Stimulated activated memory B cell treated with anti-CD40 and anti-IgM and Interleukin-4, amounts not matched to agents 10 μg/mL and 1 μg/mL and 100 μg/mL, for 72 hours (primary cell): ENCODE data around the gene NUDT13.
"Not testable (repeated sequence)": the region's sequence is repeated elsewhere in the genome, so short reads cannot be mapped to it uniquely, and the experiment has no call there.

Experiments
- ATAC-seq: fragments of 150-1000 bp; cut with Tn5 transposase; 2 replicates; pipeline ENCODE4 v1.10.0; 2021
- H3K27ac Mint-ChIP-seq: one replicate; pipeline ENCODE4 v1.8.0; 2022; ENCODE audit warnings: mild to moderate bottlenecking, mixed read lengths
- H3K27me3 Mint-ChIP-seq: one replicate; pipeline ENCODE4 v1.8.0; 2022; ENCODE audit warnings: mixed read lengths
- H3K36me3 Mint-ChIP-seq: one replicate; pipeline ENCODE4 v1.8.0; 2022; ENCODE audit warnings: mixed read lengths
- H3K4me1 Mint-ChIP-seq: one replicate; pipeline ENCODE4 v1.8.0; 2022; ENCODE audit warnings: mixed read lengths
- H3K4me3 Mint-ChIP-seq: one replicate; pipeline ENCODE4 v1.8.0; 2022; ENCODE audit warnings: mild to moderate bottlenecking, moderate library complexity, mixed read lengths
- H3K9me3 Mint-ChIP-seq: one replicate; pipeline ENCODE4 v1.8.0; 2022; ENCODE audit warnings: mixed read lengths

Gene NUDT13

DNA sequence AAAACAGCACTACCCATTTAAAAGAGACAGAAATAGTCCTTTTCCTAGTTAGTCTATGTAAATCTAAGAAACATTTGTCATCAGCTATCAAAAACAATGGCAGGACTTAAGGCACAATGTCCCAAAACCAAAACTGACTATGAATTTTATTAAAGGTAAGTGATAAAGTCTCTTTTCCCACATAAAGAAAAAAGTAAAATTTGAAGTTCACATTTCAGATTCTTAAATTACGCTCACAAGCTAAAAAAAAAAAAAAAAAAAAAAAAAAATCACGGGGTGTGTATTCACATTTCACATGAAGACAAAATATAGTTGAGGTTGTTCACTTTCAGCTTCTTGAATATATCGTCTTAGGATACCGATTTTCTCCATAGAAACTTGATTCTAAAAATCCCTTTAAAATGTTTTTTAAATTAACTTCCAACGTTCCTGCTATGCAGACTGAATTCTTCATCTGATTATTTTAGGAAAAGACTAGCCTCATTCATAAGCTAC, 15.2 kb upstream of the NUDT13 start:
- H3K4me1 Mint-ChIP-seq: peaks cover 25% of the 10 kb centered on the region
- no peaks in the 10 kb centered on the region for H3K27me3 Mint-ChIP-seq
- H3K9me3 Mint-ChIP-seq: no peaks in the 10 kb centered on the region
- H3K36me3 Mint-ChIP-seq: no peaks in the 10 kb centered on the region
- H3K27ac Mint-ChIP-seq: peak overlapping the region; percentile 93
- H3K4me3 Mint-ChIP-seq: peak overlapping the region; percentile 96
- ATAC-seq: no peak

DNA sequence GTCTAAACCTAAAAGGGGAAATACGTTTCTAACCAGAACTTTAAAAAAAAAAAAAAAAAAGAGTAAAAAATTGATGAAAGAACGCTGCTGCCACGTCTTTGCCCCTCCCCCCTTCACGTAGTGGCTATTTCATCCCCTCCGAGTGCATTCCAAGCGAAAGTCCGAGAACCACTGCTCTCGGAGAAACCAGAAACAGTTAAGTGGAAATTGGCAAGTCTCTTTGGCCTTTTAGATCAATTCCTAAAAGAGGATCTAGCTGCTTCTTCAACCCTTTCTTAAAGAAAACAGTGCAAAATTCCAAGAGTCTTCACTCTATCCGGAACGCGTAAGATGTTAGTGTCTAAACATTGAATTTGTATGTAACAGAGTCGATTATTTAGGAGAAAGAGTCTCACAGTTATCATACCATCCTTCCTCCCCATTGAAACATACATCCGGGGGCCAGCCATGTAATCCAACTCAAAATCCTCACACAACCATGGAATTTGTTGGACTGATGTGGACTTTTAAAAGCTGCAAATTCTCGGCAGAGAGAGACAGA, 14.7 kb upstream of the NUDT13 start:
- H3K27me3 Mint-ChIP-seq: no peaks in the 10 kb centered on the region
- H3K27ac Mint-ChIP-seq: peak overlapping the region; percentile 93
- no peaks in the 10 kb centered on the region for H3K9me3 Mint-ChIP-seq
- peak overlapping the region; percentile 96 for H3K4me3 Mint-ChIP-seq
- ATAC-seq: no peak
- H3K36me3 Mint-ChIP-seq: no peaks in the 10 kb centered on the region
- peaks cover 25% of the 10 kb centered on the region for H3K4me1 Mint-ChIP-seq

DNA sequence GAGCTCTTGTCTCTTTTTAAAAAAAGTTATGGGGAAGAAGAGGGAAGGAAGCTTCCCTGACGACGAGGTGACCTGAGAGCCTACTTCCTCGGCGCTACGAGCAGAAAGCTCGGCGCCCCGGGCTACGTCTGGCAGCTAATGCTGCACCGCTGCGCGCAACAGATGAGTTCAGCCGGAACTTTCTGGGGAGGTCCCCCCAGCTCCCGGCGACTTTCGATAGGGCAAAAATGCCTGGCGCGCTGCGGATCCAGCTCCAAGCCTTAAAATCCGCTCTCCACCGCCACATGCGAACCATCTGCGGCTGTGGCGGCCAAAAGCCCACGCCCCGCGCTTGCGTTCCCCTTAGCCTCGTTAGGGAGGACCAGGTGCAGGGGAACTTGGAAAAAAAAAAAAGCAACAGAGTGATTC, 14.2 kb upstream of the NUDT13 start:
- Mint-ChIP-seq H3K27ac (peak overlapping the region; percentile 93), H3K36me3 (no peaks in the 10 kb centered on the region), H3K9me3 (no peaks in the 10 kb centered on the region), H3K4me1 (peaks cover 25% of the 10 kb centered on the region), H3K4me3 (peak overlapping the region; percentile 96), H3K27me3 (no peaks in the 10 kb centered on the region)
- ATAC-seq: peak; percentile 77

DNA sequence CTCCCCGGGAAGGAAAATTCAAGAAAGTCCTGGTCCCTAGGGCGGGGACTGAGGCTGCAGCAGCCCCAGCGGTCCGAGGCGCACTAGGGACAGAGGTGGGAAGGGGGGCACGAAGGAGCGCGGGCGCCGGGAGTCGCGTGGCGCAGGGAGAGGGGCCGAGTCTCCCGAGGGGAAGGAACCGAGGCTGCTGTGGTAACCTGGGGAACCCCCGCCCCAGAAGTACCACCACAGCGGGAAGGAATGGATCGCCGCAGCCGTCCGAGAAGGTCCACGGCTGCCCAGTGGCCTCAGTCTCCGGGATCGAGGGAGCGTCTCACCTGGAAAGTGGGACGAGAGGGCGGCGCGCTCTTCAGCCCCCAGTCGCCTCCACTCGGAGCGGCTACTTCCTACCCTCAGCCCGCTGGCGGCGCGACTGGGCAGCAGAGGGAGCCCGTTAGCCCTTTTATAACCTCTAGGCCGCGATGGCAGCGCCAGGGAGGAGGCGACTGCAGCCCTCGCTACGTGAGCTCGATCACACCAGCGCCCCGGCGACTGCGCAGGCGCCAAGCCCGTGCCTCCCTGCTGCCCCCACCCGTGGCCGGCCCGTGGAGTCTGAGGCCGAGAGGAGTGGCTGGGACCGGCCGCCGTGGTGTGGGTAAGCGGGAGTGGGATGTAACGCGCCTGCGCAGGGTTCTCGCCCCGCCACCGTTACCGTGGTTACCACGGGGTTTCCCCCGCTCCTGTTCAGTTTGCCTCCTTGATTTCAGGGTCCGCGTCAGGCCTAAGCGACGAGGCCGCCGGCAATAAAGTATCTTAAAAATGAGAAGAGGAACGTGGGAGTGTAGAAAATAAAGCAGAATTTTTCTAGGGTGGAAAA, 13.6 kb upstream of the NUDT13 start, which contains the start of gene P4HA1:
Gene P4HA1 (minus strand): TSS at position 418 of the 856 bp plus-strand sequence. CDS start 21,983 bp downstream, outside the sequence.
- Mint-ChIP-seq H3K9me3 (no peaks in the 10 kb centered on the region), H3K27me3 (no peaks in the 10 kb centered on the region), H3K4me1 (peaks cover 24% of the 10 kb centered on the region), H3K27ac (peak within 1 kb of the TSS; percentile 93), H3K36me3 (peaks cover 1% of the 10 kb centered on the region), H3K4me3 (peak within 1 kb of the TSS; percentile 96)
- peak; percentile 98 for ATAC-seq

DNA sequence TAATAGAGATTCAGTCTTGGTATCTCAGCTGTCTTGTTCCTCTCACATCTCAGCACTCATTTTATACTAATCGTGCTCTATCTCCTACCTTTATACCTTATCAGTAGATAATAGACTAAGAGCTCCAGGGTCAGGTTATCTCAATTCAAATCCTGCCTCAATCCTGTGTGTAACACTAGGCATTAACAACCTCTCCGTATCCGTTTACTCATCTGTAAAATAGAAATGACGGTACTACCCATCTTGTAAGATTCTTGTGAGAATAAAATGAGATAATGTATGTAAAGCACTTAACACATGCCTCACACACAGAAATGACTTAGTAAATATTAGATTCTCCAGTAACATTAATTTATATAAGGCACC, 13.0 kb upstream of the NUDT13 start:
- no peaks in the 10 kb centered on the region for H3K9me3 Mint-ChIP-seq

DNA sequence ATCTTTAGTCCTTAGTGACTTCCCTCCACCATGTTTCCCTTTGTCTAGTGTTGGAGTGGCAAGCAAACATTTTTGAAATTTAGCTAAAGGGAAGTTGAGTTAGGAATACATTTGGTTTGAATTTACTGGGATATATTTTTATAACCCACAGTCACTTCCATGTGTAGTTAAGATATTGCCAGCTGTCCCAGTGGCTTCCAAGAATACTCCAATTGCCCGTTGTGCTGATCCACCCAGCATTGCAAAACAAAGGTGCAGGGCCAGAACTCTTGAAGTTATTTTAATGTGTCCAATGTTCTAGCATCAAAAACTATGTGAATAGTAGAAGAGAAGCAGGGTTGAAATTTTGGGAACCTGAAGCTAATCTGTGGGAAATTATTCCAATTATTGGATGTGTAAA, 11.1 kb upstream of the NUDT13 start:
- H3K4me1 Mint-ChIP-seq: peaks cover 9% of the 10 kb centered on the region
- no peak overlapping the region for H3K27ac Mint-ChIP-seq
- H3K27me3 Mint-ChIP-seq: no peaks in the 10 kb centered on the region
- H3K36me3 Mint-ChIP-seq: peaks cover 13% of the 10 kb centered on the region
- no peaks in the 10 kb centered on the region for H3K9me3 Mint-ChIP-seq
- ATAC-seq: no peak
- no peak overlapping the region for H3K4me3 Mint-ChIP-seq

More for the DNA sequence above, 13.0 kb upstream of the NUDT13 start:
- ATAC-seq: no peak
- H3K27ac Mint-ChIP-seq: peak overlapping the region; percentile 93
- peak overlapping the region; percentile 96 for H3K4me3 Mint-ChIP-seq
- H3K36me3 Mint-ChIP-seq: peaks cover 8% of the 10 kb centered on the region
- no peaks in the 10 kb centered on the region for H3K27me3 Mint-ChIP-seq
- H3K4me1 Mint-ChIP-seq: peaks cover 19% of the 10 kb centered on the region

DNA sequence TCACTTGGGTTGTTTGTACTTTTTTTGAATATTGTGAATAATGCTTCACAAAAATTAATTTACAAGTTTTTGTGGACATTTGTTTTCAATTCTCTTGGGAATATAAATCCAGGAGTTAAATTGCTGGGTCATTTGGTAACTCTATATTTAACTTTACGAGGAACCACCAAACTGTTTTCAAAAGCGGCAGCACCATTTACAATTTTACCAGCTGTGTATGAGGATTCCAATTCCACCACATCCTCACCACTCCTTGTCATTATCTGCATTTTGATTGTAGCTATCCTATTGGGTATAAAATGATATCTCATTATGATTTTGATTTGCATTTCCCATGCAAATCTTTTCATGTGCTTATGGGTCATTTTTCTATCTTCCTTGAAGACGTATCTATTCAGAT, 4.0 kb upstream of the NUDT13 start:
- H3K36me3 Mint-ChIP-seq: peaks cover 51% of the 10 kb centered on the region

DNA sequence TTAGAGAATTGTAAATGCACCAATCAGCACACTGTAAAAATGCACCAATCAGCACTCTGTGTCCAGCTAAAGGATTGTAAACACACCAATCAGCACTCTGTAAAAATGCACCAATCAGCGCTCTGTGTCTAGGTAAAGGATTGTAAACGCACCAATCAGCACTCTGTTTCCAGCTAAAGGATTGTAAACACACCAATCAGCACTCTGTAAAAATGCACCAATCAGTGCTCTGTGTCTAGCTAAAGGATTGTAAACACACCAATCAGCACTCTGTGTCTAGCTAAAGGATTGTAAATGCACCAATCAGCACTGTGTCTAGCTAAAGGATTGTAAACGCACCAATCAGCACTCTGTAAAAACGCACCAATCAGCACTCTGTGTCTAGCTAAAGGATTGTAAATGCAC, 1.0 kb upstream of the NUDT13 start:
- H3K4me1 Mint-ChIP-seq, H3K4me3 Mint-ChIP-seq, H3K27ac Mint-ChIP-seq: not testable (repeated sequence)

More for the DNA sequence above, 4.0 kb upstream of the NUDT13 start:
- Mint-ChIP-seq H3K4me1 (no peaks in the 10 kb centered on the region), H3K9me3 (no peaks in the 10 kb centered on the region), H3K27ac (no peak overlapping the region), H3K27me3 (no peaks in the 10 kb centered on the region), H3K4me3 (no peak overlapping the region)
- ATAC-seq: no peak

DNA sequence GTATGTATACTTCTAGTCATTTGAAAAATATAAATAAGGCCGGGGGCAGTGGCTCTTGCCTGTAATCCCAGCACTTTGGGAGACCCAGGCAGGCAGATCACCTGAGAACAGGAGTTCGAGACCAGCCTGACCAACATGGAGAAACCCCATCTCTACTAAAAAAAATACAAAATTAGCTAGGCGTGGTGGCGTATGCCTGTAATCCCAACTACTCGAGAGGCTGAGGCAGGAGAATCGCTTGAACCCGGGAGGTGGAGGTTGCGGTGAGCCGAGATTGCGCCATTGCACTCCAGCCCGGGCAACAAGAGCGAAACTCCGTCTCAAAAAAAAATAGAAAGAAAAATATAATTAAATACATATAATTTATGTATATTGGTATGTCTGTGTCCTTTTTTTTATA, 1.8 kb downstream of the NUDT13 start:
- H3K9me3 Mint-ChIP-seq, ATAC-seq, H3K4me3 Mint-ChIP-seq, H3K4me1 Mint-ChIP-seq, H3K27me3 Mint-ChIP-seq: not testable (repeated sequence)
- peak overlapping the region; percentile 80 for H3K27ac Mint-ChIP-seq
- peaks cover 25% of the 10 kb centered on the region for H3K36me3 Mint-ChIP-seq

More for the DNA sequence above, 1.0 kb upstream of the NUDT13 start:
- not testable (repeated sequence) for H3K27me3 Mint-ChIP-seq, H3K9me3 Mint-ChIP-seq, ATAC-seq
- H3K36me3 Mint-ChIP-seq: peaks cover 38% of the 10 kb centered on the region

DNA sequence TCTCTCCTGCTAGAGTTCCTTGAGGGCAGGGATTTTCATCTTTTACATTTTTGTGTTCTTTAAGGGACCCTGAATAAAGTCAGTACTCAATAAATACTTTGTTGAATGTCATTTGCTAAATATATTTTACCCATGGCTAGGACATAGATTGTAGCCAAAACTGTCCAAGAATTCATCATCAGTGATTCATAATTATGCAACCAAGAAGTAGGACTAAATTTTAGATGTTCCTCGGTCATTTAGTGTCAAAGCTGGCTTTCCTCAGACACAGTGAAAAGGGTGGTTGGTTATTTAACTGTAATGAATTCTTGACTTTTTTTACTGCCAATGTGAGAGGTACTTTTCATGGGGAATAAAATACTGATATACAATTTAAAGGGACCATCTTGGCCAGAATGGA, 3.3 kb downstream of the NUDT13 start:
- Mint-ChIP-seq H3K27me3 (no peaks in the 10 kb centered on the region), H3K4me3 (no peak overlapping the region), H3K4me1 (no peaks in the 10 kb centered on the region), H3K27ac (no peak overlapping the region), H3K36me3 (peaks cover 19% of the 10 kb centered on the region), H3K9me3 (no peaks in the 10 kb centered on the region)
- no peak for ATAC-seq

DNA sequence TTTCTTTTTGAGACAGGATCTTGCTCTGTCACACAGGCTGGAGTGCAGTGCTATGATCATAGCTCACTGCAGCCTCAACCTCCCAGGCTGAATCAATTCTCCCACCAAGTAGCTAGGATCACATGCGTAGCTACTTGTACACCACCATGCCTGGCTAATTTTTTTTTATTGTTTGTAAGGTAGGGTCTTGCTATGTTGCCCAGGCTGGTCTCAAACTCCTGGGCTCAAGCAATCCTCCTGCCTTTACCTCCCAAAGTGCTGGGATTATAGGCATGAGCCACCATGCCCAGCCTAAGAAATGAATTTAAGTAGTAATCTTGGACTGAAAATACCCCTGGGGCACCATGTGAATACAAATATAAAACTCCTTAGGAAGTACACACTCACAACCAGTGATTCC, 5.8 kb downstream of the NUDT13 start:
- ATAC-seq: no peak
- no peak overlapping the region for H3K4me3 Mint-ChIP-seq
- no peaks in the 10 kb centered on the region for H3K4me1 Mint-ChIP-seq
- no peaks in the 10 kb centered on the region for H3K9me3 Mint-ChIP-seq
- peaks cover 6% of the 10 kb centered on the region for H3K36me3 Mint-ChIP-seq
- H3K27ac Mint-ChIP-seq: no peak overlapping the region
- no peaks in the 10 kb centered on the region for H3K27me3 Mint-ChIP-seq

DNA sequence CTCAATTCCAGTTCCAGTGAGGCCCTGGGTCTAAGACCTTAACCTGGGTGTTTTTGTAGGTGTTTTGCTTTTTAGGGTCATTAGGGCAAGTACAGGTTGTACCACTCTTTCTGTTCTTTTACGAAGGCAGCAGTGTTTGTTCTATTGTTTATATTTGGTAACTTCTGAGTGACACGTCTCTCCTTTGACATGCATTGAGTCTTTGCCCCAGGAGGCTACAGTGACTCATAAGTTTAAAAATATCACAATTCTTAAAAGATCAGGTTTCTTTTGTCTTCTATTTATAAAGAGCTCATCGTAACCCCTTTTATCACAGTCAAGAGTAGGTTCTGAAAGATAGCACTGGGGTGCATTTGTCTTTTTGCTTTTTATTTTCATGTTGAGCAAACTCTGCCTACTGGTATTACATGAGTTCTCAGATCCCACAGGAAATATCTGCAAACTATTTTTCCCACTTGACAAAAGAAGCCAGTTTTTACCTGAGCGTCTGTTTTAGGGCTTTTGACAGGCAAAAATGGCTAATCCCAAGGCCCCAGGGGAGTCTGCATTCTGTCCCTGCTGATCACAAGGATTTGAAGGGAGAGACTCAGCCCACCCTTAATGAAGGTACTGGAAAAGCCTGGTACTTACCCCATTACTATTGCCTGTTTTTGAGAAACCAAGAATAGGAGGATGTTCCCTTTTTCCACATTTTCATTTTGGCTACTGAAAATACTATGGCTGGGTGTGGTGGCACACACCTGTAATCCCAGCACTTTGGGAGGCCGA, 7.9 kb downstream of the NUDT13 start:
- no peak for ATAC-seq
- H3K4me1 Mint-ChIP-seq: no peaks in the 10 kb centered on the region
- no peaks in the 10 kb centered on the region for H3K27me3 Mint-ChIP-seq
- peaks cover 6% of the 10 kb centered on the region for H3K36me3 Mint-ChIP-seq
- H3K4me3 Mint-ChIP-seq: no peak overlapping the region
- peak overlapping the region; percentile 66 for H3K27ac Mint-ChIP-seq
- H3K9me3 Mint-ChIP-seq: no peaks in the 10 kb centered on the region

DNA sequence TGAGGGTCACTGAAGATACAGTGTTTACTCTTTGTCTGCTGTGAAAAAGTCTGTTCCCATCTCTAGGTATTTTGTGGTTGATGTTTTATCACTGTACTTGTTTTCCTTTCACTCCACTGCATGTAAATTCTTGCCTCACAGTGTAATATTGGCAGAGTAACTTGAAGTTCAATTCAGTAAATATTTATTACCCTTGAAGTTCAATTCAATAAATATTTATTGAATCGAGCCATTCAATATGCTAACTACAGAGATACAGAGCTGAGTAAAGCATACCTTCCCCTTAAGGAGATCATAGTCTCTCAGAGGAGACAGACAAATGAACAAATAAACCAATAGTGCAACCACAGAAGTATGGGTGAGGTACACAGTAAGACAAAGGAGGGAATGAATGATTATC, 9.2 kb downstream of the NUDT13 start:
- no peaks in the 10 kb centered on the region for H3K4me1 Mint-ChIP-seq
- peaks cover 6% of the 10 kb centered on the region for H3K36me3 Mint-ChIP-seq
- H3K27me3 Mint-ChIP-seq: no peaks in the 10 kb centered on the region
- no peak overlapping the region for H3K27ac Mint-ChIP-seq
- ATAC-seq: no peak
- H3K9me3 Mint-ChIP-seq: no peaks in the 10 kb centered on the region
- no peak overlapping the region for H3K4me3 Mint-ChIP-seq

DNA sequence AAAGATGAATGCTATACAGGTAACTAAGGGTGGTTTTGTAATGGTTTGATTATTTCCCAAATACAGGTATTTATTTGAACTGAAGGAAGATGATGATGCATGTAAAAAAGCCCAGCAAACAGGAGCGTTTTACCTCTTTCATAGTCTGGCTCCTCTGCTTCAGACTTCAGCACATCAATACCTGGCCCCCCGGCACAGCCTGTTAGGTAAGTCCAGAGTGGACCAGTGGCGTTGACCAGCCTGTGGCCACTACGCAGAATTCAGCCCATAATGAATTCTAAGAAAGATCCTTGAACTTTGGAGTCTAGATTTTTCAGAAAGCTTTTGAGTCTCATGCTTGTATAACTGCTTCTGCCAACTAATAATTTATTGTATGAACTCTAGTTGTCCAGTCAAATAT, 9.7 kb downstream of the NUDT13 start:
- H3K4me1 Mint-ChIP-seq: no peaks in the 10 kb centered on the region
- no peak overlapping the region for H3K4me3 Mint-ChIP-seq
- no peaks in the 10 kb centered on the region for H3K27me3 Mint-ChIP-seq
- H3K36me3 Mint-ChIP-seq: peaks cover 6% of the 10 kb centered on the region
- H3K9me3 Mint-ChIP-seq: no peaks in the 10 kb centered on the region
- H3K27ac Mint-ChIP-seq: no peak overlapping the region
- ATAC-seq: no peak

DNA sequence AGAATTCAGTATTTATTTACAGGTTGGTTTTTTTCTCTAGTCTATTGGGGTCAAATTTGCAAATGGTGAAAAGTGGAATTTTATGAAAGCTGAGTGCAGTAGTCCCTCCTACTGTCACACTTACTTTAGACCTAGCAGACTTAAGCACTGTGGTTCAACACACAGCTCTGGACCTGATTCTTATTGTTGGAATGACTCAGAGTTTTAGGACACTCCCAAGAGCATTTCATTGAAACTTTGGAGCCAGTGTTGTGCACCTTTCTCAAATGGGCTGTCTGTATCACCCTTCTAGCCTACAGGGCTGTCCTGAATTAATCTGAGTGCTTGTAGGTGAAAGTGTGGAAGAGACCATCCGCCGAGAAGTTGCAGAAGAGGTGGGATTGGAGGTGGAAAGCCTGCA, 16.1 kb downstream of the NUDT13 start:
- ATAC-seq: no peak
- Mint-ChIP-seq H3K4me1 (peaks cover 5% of the 10 kb centered on the region), H3K36me3 (peaks cover 28% of the 10 kb centered on the region), H3K9me3 (no peaks in the 10 kb centered on the region), H3K4me3 (no peak overlapping the region), H3K27me3 (no peaks in the 10 kb centered on the region), H3K27ac (no peak overlapping the region)
